Erythroblast (primary cell): ENCODE results near the gene LCE1A.

Source experiments
- DNase-seq, 2 experiments: peaks; one replicate each; lab custom pipeline; 2025; lab: John Stamatoyannopoulos, UW
- GATA1 ChIP-seq: IDR thresholded peaks from 2 replicates; pipeline ENCODE4 v1.6.1; 2011; ENCODE audit warnings: low read depth, mild to moderate bottlenecking, control low read depth, low read length, moderate library complexity
- POLR2A ChIP-seq: IDR thresholded peaks from 2 replicates; pipeline ENCODE4 v1.6.1; 2011; ENCODE audit warnings: mild to moderate bottlenecking, low read length

Gene LCE1A

GRCh38 chr1:152855661-152856060, 28.4 kb downstream of the LCE1A start:
- no peak for DNase-seq
- TF ChIP-seq GATA1: no peak
- no peak for TF ChIP-seq POLR2A

GRCh38 chr1:152858062-152858461, 30.8 kb downstream of the LCE1A start:
- no peak for DNase-seq
- no peak for TF ChIP-seq GATA1
- TF ChIP-seq POLR2A: no peak

GRCh38 chr1:152859696-152860095, 32.4 kb downstream of the LCE1A start, which contains the start of gene LCE7A:
Gene LCE7A, plus strand, starts transcription at chr1:152859996. Its CDS starts 702 bp downstream, at chr1:152860698.
- no peak for TF ChIP-seq POLR2A
- TF ChIP-seq GATA1: no peak
- DNase-seq: no peak

DNA sequence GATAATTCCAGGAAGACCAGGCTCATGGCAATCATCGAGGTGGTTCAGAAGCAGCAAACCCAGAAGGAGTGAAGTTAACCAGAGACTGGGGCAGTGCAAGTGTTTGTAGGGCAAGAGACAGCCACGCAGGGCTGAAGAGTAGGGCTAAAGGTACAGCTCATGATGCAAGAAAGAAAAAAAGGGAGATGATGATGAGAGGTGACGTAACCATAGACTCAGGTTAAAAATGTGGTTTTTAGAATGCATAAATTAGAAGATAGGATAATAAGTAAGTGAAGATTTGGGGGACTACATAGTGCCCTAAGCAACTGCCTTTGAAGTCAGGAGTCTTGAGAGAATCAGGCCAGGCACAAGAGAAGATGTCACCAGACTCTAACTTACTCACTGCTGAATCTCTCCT, 32.9 kb downstream of the LCE1A start:
- no peak for TF ChIP-seq POLR2A
- no peak for DNase-seq

DNA sequence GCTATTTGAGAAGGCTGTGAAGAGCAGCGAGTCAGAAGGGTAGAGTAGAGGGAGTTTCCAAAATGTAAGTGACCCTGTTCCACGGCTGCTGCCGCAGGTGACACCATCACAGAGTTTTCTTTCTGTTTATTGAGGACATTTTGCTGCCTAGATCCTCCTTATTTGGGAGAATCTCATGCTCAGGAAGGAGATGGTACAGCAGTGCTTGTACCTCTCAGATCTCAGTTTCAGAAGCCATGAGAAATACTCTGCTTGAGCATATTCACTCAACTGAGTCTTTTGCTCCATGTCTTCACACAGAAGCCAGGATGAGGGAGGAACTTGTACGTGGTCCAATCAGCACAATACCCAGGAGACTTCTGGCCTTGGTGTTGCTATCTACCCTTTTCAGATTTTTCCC, 34.1 kb downstream of the LCE1A start:
- no peak for DNase-seq
- no peak for TF ChIP-seq POLR2A
- no peak for TF ChIP-seq GATA1

GRCh38 chr1:152864443-152864842, 37.2 kb downstream of the LCE1A start:
- TF ChIP-seq GATA1 (no peak), POLR2A (no peak)
- no peak for DNase-seq

DNA sequence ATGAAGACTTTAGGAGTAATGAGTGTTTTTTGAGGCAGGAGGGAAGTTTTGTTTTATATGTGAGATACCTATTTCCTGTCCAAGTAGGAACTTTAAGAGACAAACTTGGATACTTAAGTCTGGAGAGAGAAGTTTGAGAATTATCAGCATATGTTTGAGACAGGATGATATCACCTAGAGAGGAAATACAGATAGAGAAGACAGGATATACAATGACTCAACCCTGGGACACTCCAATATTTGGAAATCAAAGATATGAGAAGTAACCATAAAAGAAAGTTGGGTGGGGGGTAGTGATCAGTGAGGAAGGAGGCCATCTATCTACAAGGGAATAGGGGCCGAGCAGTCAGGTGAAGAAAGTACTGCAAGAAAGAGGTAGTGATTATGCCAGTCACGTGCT, 39.0 kb downstream of the LCE1A start:
- no peak for DNase-seq
- no peak for TF ChIP-seq GATA1
- TF ChIP-seq POLR2A: no peak

DNA sequence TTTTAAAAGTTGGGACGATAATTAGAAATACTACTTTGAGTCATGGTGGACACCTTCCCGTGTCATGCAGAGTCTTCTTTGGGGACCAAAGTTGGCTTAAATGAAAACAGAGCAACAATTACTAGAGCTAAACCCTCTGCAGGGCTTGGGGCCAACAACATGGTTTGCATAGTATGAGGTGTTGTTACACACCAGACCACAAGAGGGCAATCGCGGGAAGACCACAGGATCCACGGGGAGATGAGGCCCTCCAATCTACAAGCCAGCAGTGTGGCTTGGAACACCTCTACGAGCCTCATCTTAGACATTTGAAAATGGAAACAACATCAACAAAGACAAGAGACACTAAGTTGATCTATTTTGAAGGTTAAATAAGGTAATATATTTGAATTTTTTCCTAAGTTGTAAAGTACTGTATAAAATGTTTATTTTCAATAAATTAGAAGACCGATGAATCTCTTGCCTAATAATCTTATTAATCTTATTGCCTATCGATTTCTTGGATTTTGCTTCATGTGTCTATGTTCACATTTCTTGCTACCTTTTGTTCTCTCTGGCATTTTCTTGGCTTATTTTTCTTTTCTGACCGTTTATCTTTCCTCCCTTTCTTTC, 42.6 kb downstream of the LCE1A start:
- no peak for TF ChIP-seq GATA1
- no peak for TF ChIP-seq POLR2A
- peak; percentile 58 to 77 for DNase-seq

DNA sequence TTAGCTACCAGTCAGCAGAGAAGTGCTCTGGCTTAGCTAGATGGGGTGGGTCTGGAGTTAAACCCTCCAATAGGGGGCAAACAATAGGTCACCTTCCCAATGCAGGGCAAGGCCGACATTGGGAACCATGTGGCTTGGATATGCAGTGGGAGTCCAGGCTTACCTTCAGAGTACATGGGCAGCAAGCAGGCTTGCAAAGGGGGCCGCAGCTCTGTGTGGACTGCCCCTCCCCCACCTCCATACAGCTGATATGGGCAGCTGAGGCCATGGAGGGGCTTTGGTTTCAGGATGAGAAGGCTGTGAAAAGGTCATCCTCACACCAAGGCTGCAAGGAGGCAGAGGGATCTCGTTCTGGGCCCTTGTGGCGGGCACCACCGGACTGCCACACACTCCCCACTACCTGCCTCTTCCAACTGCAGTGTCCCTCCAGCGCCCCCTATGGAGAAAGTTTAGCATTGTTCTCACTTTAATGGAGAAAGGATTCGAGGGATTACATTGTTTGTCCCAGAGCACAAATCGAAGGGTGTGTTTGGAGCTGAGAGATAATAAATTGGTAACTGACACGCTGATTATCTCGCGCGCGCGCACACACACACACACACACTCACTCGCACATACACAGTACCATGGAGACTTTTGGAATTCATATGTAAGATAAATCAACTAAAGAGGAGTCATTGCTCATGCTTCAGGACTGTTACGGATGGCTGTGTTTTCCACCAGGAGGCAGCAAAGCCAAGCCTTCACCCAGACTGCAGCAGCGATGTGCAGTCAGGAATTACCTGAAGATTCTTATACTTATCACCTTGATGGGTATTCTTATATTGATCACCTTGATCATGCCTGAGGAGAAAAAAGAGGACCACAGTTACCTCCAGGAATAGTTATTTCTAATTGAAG, 43.8 kb downstream of the LCE1A start:
- peak; percentile 35 to 47 for DNase-seq
- TF ChIP-seq GATA1 (no peak), POLR2A (no peak)

GRCh38 chr1:152871731-152872126, 44.5 kb downstream of the LCE1A start:
- no peak for TF ChIP-seq POLR2A
- no peak for TF ChIP-seq GATA1
- DNase-seq: no peak

- TF ChIP-seq GATA1 (no peak), POLR2A (no peak)
- no peak for DNase-seq
Observed at GRCh38 chr1:152873495-152873894, 46.2 kb downstream of the LCE1A start.

DNA sequence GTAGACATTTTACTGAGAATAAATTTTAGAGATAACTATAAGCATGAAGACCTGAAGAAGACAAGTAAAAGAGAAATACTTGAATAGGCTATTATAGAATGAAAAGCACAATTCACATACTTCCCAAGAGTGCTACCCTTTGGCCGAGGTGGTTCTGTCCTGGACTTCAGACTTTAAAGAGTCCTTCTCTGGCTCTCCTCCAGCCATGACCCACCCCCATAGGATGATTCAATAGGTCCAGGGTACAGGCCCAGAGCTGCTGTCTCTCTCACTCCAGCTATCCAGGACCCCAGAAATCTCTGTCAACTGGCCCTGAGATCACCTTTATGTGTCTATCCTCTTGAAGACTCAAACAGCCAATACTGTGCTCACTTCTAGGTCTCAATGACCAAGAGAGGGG, 49.6 kb downstream of the LCE1A start:
- no peak for DNase-seq
- no peak for TF ChIP-seq GATA1
- no peak for TF ChIP-seq POLR2A
